ENCODE measurements around the gene DTX1. TPM values are rescaled to one million over a fixed set of nuclear protein-coding genes. Genes with fewer than 3 reads are reported as not detected.
A peak's percentile ranks its signal among the peaks of the same experiment; 100 is the strongest.

Gene DTX1
- total RNA-seq, 4 donors from 2014 or later, result 0.49 to 1.1 (median 0.77) TPM

DNA sequence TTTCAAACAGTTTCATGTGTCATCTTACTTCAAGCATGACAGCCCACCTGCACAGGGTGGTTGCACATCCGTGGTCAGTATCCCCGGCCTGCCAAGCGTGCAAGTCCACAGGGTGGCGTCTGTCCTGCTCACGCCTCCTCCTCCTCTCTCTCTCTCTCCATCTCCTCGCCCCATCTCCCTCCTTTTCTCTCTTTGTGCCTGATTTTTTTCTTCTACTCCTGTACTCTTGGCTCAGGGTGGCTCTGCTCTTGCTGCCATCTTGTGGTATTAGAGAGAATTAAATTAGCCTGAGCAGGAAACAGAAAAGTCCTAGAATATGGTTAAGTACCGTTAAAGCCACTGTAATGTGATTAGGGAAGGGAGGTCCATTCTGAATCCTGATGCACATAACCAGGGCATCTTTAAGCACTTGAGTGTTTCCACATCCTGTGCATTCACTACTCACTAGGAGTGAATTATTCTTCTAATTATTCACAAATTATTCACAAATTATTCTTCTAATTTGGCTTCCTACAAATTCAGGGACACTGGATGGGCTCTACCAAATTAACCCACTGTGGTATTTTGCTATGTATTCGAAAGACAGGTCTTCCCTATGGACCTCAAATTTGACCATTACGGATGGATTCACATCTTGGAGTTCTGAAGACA is 25.5 kb upstream of the DTX1 start:
- Histone ChIP-seq H3K36me3 (no peaks in the 10 kb centered on the region), H3K27ac (no peak overlapping the region), H3K4me3 (no peak overlapping the region), H3K4me1 (no peaks in the 10 kb centered on the region), H3K9me3 (no peaks in the 10 kb centered on the region), H3K27me3 (no peaks in the 10 kb centered on the region)
- intact Hi-C loops (cut with DNase I; ENCODE audit: low total_unique reads) (no loop called here), in situ Hi-C loops (cut with MboI; ENCODE audit: low sequenced_read_pairs in 4 of 4) (no loop called here)
- ATAC-seq (peak in 1 of 2 donors; percentile 36), DNase-seq (no peak)
- TF ChIP-seq, protein P1, sequence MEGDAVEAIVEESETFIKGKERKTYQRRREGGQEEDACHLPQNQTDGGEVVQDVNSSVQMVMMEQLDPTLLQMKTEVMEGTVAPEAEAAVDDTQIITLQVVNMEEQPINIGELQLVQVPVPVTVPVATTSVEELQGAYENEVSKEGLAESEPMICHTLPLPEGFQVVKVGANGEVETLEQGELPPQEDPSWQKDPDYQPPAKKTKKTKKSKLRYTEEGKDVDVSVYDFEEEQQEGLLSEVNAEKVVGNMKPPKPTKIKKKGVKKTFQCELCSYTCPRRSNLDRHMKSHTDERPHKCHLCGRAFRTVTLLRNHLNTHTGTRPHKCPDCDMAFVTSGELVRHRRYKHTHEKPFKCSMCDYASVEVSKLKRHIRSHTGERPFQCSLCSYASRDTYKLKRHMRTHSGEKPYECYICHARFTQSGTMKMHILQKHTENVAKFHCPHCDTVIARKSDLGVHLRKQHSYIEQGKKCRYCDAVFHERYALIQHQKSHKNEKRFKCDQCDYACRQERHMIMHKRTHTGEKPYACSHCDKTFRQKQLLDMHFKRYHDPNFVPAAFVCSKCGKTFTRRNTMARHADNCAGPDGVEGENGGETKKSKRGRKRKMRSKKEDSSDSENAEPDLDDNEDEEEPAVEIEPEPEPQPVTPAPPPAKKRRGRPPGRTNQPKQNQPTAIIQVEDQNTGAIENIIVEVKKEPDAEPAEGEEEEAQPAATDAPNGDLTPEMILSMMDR (IDR thresholded peaks at IDR 0.05 in 4 of 5, conservative IDR thresholded peaks at IDR 0.05 in 1 of 5), result peak in 3 of 5 experiments; percentile 27 to 51 (median 32)
- TF ChIP-seq POLR2A (IDR thresholded peaks at IDR 0.05), result no peak

- no peak for DNase-seq
- Histone ChIP-seq H3K9me3 (no peaks in the 10 kb centered on the region), H3K36me3 (no peaks in the 10 kb centered on the region), H3K27ac (peak overlapping the region in 1 of 4 donors; percentile 38), H3K27me3 (peaks cover 0 to 5% (median 0%) of the 10 kb centered on the region in 3 donors), H3K4me3 (no peak overlapping the region), H3K4me1 (no peaks in the 10 kb centered on the region)
- no peak for ATAC-seq
- intact Hi-C loops (cut with DNase I; ENCODE audit: low total_unique reads) (no loop called here), in situ Hi-C loops (cut with MboI; ENCODE audit: low sequenced_read_pairs in 4 of 4) (no loop called here)
- TF ChIP-seq, protein P1 (IDR thresholded peaks at IDR 0.05 in 4 of 5, conservative IDR thresholded peaks at IDR 0.05 in 1 of 5), result no peak
- TF ChIP-seq POLR2A (IDR thresholded peaks at IDR 0.05), result no peak
These were observed 16.6 kb upstream of the DTX1 start for GRCh38 chr12:113039911-113040445.

DNA sequence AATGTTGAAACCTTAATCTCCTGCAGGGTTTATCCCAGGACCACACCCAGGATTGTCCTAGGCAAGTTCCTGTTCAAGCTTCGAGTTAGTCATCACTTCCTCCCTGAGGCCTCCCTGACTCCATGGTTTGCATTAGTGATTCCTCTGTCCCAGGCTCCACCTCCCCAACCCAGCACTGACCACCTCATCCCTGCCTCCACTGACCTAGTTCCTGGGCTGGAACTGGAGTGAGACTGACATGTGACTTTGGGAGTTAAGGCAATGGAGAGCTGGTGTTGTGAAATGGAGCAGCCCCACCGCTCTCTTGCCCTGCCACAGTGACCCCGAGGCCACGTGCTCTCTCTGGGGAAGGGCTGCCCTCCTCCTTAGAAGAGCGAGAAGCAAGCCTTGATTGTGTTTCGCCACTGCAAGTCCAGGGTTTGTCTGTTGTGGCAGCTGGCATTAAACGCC is 15.8 kb upstream of the DTX1 start:
- Histone ChIP-seq H3K4me1 (no peaks in the 10 kb centered on the region), H3K4me3 (no peak overlapping the region), H3K27me3 (peaks cover 0 to 5% (median 0%) of the 10 kb centered on the region in 3 donors), H3K9me3 (no peaks in the 10 kb centered on the region), H3K36me3 (no peaks in the 10 kb centered on the region), H3K27ac (peak overlapping the region in 1 of 4 donors; percentile 25)
- TF ChIP-seq, protein P1 (IDR thresholded peaks at IDR 0.05 in 4 of 5, conservative IDR thresholded peaks at IDR 0.05 in 1 of 5), result no peak
- TF ChIP-seq POLR2A (IDR thresholded peaks at IDR 0.05), result no peak
- DNase-seq, result peak; percentile 55 to 83
- intact Hi-C loops (cut with DNase I; ENCODE audit: low total_unique reads), result no loop called here
- in situ Hi-C loops (cut with MboI; ENCODE audit: low sequenced_read_pairs in 4 of 4), result no loop called here
- ATAC-seq, result peak; percentile 84 to 90

DNA sequence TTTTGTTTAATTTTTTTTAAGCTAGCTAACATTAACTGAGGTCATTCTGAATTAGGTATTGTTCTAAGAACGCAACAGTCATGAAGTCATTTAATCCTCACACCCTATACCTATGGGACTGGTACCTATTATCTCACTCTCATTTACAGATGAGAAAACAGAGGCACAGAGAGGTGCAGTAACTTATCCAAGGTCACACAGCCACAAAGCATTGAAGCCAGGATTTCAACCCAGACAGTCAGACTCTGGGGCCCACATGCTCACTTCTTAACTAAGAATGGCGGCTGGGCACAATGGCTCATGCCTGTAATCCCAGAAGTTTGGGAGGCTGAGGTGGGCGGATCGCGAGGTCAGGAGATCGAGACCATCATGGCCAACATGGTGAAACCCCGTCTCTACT is 15.0 kb upstream of the DTX1 start:
- intact Hi-C loops (cut with DNase I; ENCODE audit: low total_unique reads), result no loop called here
- H3K27me3 ChIP-seq, result peaks cover 0 to 5% (median 0%) of the 10 kb centered on the region in 3 donors
- TF ChIP-seq, protein P1 (IDR thresholded peaks at IDR 0.05 in 4 of 5, conservative IDR thresholded peaks at IDR 0.05 in 1 of 5), result no peak
- TF ChIP-seq POLR2A (IDR thresholded peaks at IDR 0.05), result no peak
- no peaks in the 10 kb centered on the region for H3K9me3 ChIP-seq
- no peaks in the 10 kb centered on the region for H3K4me1 ChIP-seq
- peak overlapping the region in 1 of 4 donors; percentile 25 for H3K27ac ChIP-seq
- H3K4me3 ChIP-seq, result no peak overlapping the region
- in situ Hi-C loops (cut with MboI; ENCODE audit: low sequenced_read_pairs in 4 of 4), result no loop called here
- DNase-seq, result no peak
- ATAC-seq, result no peak
- no peaks in the 10 kb centered on the region for H3K36me3 ChIP-seq
